ENCODE results near the gene MMP7. TPM values are rescaled to one million over a fixed set of nuclear protein-coding genes. Genes with fewer than 3 reads are reported as not detected.
"Not testable (repeated sequence)": the region's sequence is repeated elsewhere in the genome, so short reads cannot be mapped to it uniquely, and the experiment has no call there.

The MMP7 gene
- total RNA-seq, 1 donor from 2014 or later, result not detected

- H3K27me3 Mint-ChIP-seq (ENCODE audit: low read depth), result peaks cover 1% of the 10 kb centered on the region
- no peaks in the 10 kb centered on the region for H3K36me3 Mint-ChIP-seq
- TF ChIP-seq CTCF (IDR thresholded peaks at IDR 0.05; ENCODE audit: unreplicated experiment), result no peak
- no peak for DNase-seq (ENCODE audit: low spot score in 2 of 2, unreplicated experiment in 2 of 2)
- H3K4me1 Mint-ChIP-seq, result no peaks in the 10 kb centered on the region
- no peak overlapping the region for H3K4me3 Mint-ChIP-seq
- no peaks in the 10 kb centered on the region for H3K9me3 Mint-ChIP-seq
- H3K27ac Mint-ChIP-seq, result no peak overlapping the region
These were observed 20.0 kb downstream of the MMP7 start for GRCh38 chr11:102510439-102511135.

DNA sequence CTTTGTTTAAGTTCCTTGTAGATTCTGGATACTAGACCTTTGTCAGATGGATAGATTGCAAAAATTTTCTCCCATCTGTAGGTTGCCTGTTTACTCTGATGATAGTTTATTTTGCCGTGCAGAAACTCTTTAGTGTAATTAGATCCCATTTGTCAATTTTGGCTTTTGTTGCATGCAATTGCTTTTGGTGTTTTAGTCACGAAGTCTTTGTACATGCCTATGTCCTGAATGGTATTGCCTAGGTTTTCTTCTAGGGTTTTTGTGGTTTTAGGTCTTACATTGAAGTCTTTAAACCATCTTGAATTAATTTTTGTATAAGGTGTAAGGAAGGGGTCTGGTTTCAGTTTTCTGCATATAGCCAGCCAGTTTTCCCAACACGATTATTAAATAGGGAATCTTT lies 27.7 kb downstream of the MMP7 start:
- not testable (repeated sequence) for H3K9me3 Mint-ChIP-seq; H3K36me3 Mint-ChIP-seq; H3K4me3 Mint-ChIP-seq; H3K27ac Mint-ChIP-seq; H3K4me1 Mint-ChIP-seq; DNase-seq (ENCODE audit: low spot score in 2 of 2, unreplicated experiment in 2 of 2)
- H3K27me3 Mint-ChIP-seq (ENCODE audit: low read depth), result peaks cover 12% of the 10 kb centered on the region

GRCh38 chr11:102500829-102501228 lies 29.7 kb downstream of the MMP7 start:
- H3K9me3 Mint-ChIP-seq, result peaks cover 6% of the 10 kb centered on the region
- H3K36me3 Mint-ChIP-seq, result no peaks in the 10 kb centered on the region
- H3K27ac Mint-ChIP-seq, result no peak overlapping the region
- H3K4me3 Mint-ChIP-seq, result no peak overlapping the region
- peaks cover 2% of the 10 kb centered on the region for H3K4me1 Mint-ChIP-seq
- peaks cover 12% of the 10 kb centered on the region for H3K27me3 Mint-ChIP-seq (ENCODE audit: low read depth)
- DNase-seq (ENCODE audit: low spot score in 2 of 2, unreplicated experiment in 2 of 2), result no peak
- TF ChIP-seq CTCF (IDR thresholded peaks at IDR 0.05; ENCODE audit: unreplicated experiment), result no peak

DNA sequence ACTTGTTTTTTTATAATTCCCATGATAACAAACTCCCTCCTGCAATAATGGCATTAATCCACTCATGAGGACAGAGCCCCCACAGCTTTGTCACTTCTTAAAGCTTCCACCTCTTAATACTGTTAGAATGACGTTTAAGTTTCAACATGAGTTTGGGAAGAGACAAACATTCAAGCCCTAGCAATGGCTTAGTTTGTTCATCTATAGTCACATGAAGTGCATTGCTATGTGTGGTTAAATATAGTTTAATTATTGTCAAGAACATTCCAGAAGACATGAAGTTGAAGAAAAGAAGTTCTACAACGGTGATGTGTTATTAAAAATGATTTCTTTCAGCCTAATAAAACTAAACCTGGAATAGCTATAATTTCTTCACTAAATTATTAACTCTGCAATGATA lies 30.6 kb downstream of the MMP7 start:
- Mint-ChIP-seq H3K27me3 (ENCODE audit: low read depth) (peaks cover 9% of the 10 kb centered on the region), H3K4me3 (no peak overlapping the region), H3K27ac (no peak overlapping the region), H3K36me3 (no peaks in the 10 kb centered on the region), H3K9me3 (peaks cover 6% of the 10 kb centered on the region), H3K4me1 (peaks cover 10% of the 10 kb centered on the region)
- no peak for DNase-seq (ENCODE audit: low spot score in 2 of 2, unreplicated experiment in 2 of 2)
- TF ChIP-seq CTCF (IDR thresholded peaks at IDR 0.05; ENCODE audit: unreplicated experiment), result no peak

GRCh38 chr11:102499151-102499550 lies 31.4 kb downstream of the MMP7 start:
- H3K36me3 Mint-ChIP-seq, result no peaks in the 10 kb centered on the region
- TF ChIP-seq CTCF (IDR thresholded peaks at IDR 0.05; ENCODE audit: unreplicated experiment), result no peak
- peaks cover 9% of the 10 kb centered on the region for H3K27me3 Mint-ChIP-seq (ENCODE audit: low read depth)
- H3K4me3 Mint-ChIP-seq, result no peak overlapping the region
- peaks cover 6% of the 10 kb centered on the region for H3K9me3 Mint-ChIP-seq
- H3K27ac Mint-ChIP-seq, result no peak overlapping the region
- peaks cover 10% of the 10 kb centered on the region for H3K4me1 Mint-ChIP-seq
- no peak for DNase-seq (ENCODE audit: low spot score in 2 of 2, unreplicated experiment in 2 of 2)

DNA sequence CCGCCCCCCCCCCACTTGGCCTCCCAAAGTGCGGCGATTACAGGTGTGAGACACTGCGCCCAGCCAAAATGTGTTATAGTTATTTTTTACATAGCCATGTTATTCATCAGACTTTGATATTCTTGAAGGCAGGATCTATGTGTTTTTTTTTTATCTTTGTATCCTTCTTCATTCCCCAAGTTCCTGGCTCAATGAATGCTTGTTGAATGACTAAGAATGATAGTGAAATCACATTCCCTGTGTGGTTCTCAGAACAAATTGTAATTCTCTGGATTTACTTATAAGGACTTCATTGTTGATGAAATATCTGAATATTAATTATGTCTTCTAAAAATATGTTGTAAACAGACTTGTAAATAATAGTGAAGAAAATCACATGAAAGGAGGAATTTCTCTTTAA lies 33.5 kb downstream of the MMP7 start:
- no peak overlapping the region for H3K27ac Mint-ChIP-seq
- peaks cover 3% of the 10 kb centered on the region for H3K27me3 Mint-ChIP-seq (ENCODE audit: low read depth)
- no peaks in the 10 kb centered on the region for H3K36me3 Mint-ChIP-seq
- TF ChIP-seq CTCF (IDR thresholded peaks at IDR 0.05; ENCODE audit: unreplicated experiment), result no peak
- no peaks in the 10 kb centered on the region for H3K9me3 Mint-ChIP-seq
- H3K4me3 Mint-ChIP-seq, result no peak overlapping the region
- DNase-seq (ENCODE audit: low spot score in 2 of 2, unreplicated experiment in 2 of 2), result no peak
- H3K4me1 Mint-ChIP-seq, result peaks cover 10% of the 10 kb centered on the region

All from mesothelial cell of epicardium (in vitro differentiated cells).